ENCODE measurements around the gene NCBP3.

NCBP3 gene

GRCh38 chr17:3887804-3888203, 41.8 kb upstream of the NCBP3 start:
- H3K4me2 ChIP-seq (ENCODE audit: low read length) = no peak overlapping the region
- no peaks in the 10 kb centered on the region for H3K9me3 ChIP-seq (ENCODE audit: control insufficient read depth, low read length)
- H3K27ac ChIP-seq = peak overlapping the region; percentile 65
- no peaks in the 10 kb centered on the region for H3K79me2 ChIP-seq
- no peak for TF ChIP-seq CTCF (IDR thresholded peaks at IDR 0.05)
- H3K9ac ChIP-seq = no peak overlapping the region
- peaks cover 4% of the 10 kb centered on the region for H3K4me1 ChIP-seq
- H3K4me3 ChIP-seq (ENCODE audit: low read depth, low read length) = no peak overlapping the region
- H2AFZ ChIP-seq = no peak overlapping the region
- no peaks in the 10 kb centered on the region for H3K36me3 ChIP-seq (ENCODE audit: control insufficient read depth, insufficient read depth, low read length)
- H3K27me3 ChIP-seq (ENCODE audit: control insufficient read depth, insufficient read depth, low read length) = no peaks in the 10 kb centered on the region

- Histone ChIP-seq H3K36me3 (ENCODE audit: control insufficient read depth, insufficient read depth, low read length) (no peaks in the 10 kb centered on the region), H3K4me3 (ENCODE audit: low read depth, low read length) (no peak overlapping the region), H3K9me3 (ENCODE audit: control insufficient read depth, low read length) (no peaks in the 10 kb centered on the region), H3K27ac (peak overlapping the region; percentile 72), H3K4me2 (ENCODE audit: low read length) (no peak overlapping the region), H3K27me3 (ENCODE audit: control insufficient read depth, insufficient read depth, low read length) (no peaks in the 10 kb centered on the region), H2AFZ (no peak overlapping the region), H3K9ac (no peak overlapping the region), H3K4me1 (peaks cover 4% of the 10 kb centered on the region), H3K79me2 (no peaks in the 10 kb centered on the region)
- TF ChIP-seq CTCF (IDR thresholded peaks at IDR 0.05) = no peak
Measured at GRCh38 chr17:3887394-3887793, 41.3 kb upstream of the NCBP3 start.

GRCh38 chr17:3886776-3887175, 40.7 kb upstream of the NCBP3 start:
- Histone ChIP-seq H3K79me2 (no peaks in the 10 kb centered on the region), H3K9me3 (ENCODE audit: control insufficient read depth, low read length) (no peaks in the 10 kb centered on the region), H2AFZ (no peak overlapping the region), H3K4me2 (ENCODE audit: low read length) (no peak overlapping the region), H3K27me3 (ENCODE audit: control insufficient read depth, insufficient read depth, low read length) (no peaks in the 10 kb centered on the region), H3K27ac (peak overlapping the region; percentile 72), H3K4me3 (ENCODE audit: low read depth, low read length) (no peak overlapping the region), H3K4me1 (peaks cover 4% of the 10 kb centered on the region), H3K9ac (no peak overlapping the region), H3K36me3 (ENCODE audit: control insufficient read depth, insufficient read depth, low read length) (no peaks in the 10 kb centered on the region)
- no peak for TF ChIP-seq CTCF (IDR thresholded peaks at IDR 0.05)

- Histone ChIP-seq H3K4me2 (ENCODE audit: low read length) (no peak overlapping the region), H3K27ac (peak overlapping the region; percentile 39), H3K27me3 (ENCODE audit: control insufficient read depth, insufficient read depth, low read length) (no peaks in the 10 kb centered on the region), H3K9ac (no peak overlapping the region), H3K9me3 (ENCODE audit: control insufficient read depth, low read length) (no peaks in the 10 kb centered on the region), H3K36me3 (ENCODE audit: control insufficient read depth, insufficient read depth, low read length) (no peaks in the 10 kb centered on the region), H3K4me1 (peaks cover 4% of the 10 kb centered on the region), H2AFZ (no peak overlapping the region), H3K79me2 (no peaks in the 10 kb centered on the region), H3K4me3 (ENCODE audit: low read depth, low read length) (no peak overlapping the region)
- TF ChIP-seq CTCF (IDR thresholded peaks at IDR 0.05) = no peak
Measured at GRCh38 chr17:3885970-3886369, 39.9 kb upstream of the NCBP3 start.

- H3K9ac ChIP-seq = no peak overlapping the region
- H3K4me3 ChIP-seq (ENCODE audit: low read depth, low read length) = no peak overlapping the region
- peaks cover 4% of the 10 kb centered on the region for H3K4me1 ChIP-seq
- no peaks in the 10 kb centered on the region for H3K27me3 ChIP-seq (ENCODE audit: control insufficient read depth, insufficient read depth, low read length)
- H3K36me3 ChIP-seq (ENCODE audit: control insufficient read depth, insufficient read depth, low read length) = no peaks in the 10 kb centered on the region
- no peak overlapping the region for H3K4me2 ChIP-seq (ENCODE audit: low read length)
- H2AFZ ChIP-seq = no peak overlapping the region
- H3K27ac ChIP-seq = no peak overlapping the region
- no peaks in the 10 kb centered on the region for H3K79me2 ChIP-seq
- TF ChIP-seq CTCF (IDR thresholded peaks at IDR 0.05) = no peak
- H3K9me3 ChIP-seq (ENCODE audit: control insufficient read depth, low read length) = no peaks in the 10 kb centered on the region
Measured at GRCh38 chr17:3885271-3885670, 39.2 kb upstream of the NCBP3 start.
